HG03571 (cell line): ENCODE results near the gene ZNF771.
"Not testable (repeated sequence)": the region's sequence is repeated elsewhere in the genome, so short reads cannot be mapped to it uniquely, and the experiment has no call there.

Experiments
- ATAC-seq: cut with Tn5 transposase; IDR thresholded peaks from one replicate; pipeline ENCODE4 v1.9.1; 2021; ENCODE audit not compliant: unreplicated experiment

ZNF771 gene

GRCh38 chr16:30458561-30459394 is 51.4 kb downstream of the ZNF771 start:
- peak; percentile 76 for ATAC-seq

GRCh38 chr16:30459456-30459855 is 52.0 kb downstream of the ZNF771 start:
- no peak for ATAC-seq

- not testable (repeated sequence) for ATAC-seq
These were observed 54.0 kb downstream of the ZNF771 start for GRCh38 chr16:30461426-30461825.

- no peak for ATAC-seq
These were observed 56.7 kb downstream of the ZNF771 start for GRCh38 chr16:30464078-30464477.
